Stimulated activated CD4-positive, alpha-beta T cell treated with anti-CD3 and anti-CD28 coated beads, Interleukin-12 subunit alpha, Interleukin-12 subunit beta, amount 100 ng/mL, for 48 hours (primary cell): ENCODE measurements around the gene TMEM212.
"Not testable (repeated sequence)": the region's sequence is repeated elsewhere in the genome, so short reads cannot be mapped to it uniquely, and the experiment has no call there.

Experiments
- DNase-seq, 3 donors: peaks; one replicate each; pipeline ENCODE4 v3.0.0-alpha.2; 2020; ENCODE audit warnings: low read depth in 2 of 3, low spot score in 1 of 3

TMEM212 gene

DNA sequence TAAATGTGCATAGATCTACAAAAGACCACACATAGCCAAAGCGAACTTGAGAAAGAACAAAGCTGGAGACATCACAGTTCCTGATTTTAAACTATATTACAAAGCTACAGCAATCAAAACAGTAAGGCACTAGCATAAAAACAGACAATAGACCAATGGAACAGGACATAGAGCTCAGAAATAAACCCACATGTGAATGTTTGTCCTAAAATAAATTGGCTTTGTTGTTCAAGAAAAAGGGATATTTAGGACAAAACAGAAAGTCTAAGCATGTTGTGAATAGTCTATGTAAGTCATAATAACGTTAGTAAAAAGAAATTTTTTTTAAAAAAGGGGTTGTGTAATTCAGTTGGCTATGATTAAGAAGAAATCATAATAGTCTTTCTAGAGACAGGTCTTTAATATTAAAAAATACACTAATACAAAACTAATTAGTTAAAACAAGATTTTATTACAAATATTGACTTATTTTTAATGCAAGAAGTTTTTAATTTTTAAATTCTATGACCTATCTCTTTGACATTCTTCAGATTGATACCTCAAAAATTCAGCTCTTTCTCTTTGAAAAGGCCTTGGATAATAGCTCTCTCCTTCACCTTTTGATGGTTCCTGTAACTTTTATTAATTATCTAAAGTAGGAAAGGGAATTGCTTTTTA, 11.6 kb downstream of the TMEM212 start:
- DNase-seq: no peak

GRCh38 chr3:171858770-171859169, 15.6 kb downstream of the TMEM212 start:
- not testable (repeated sequence) for DNase-seq

GRCh38 chr3:171860830-171861535, 17.8 kb downstream of the TMEM212 start:
- no peak for DNase-seq

DNA sequence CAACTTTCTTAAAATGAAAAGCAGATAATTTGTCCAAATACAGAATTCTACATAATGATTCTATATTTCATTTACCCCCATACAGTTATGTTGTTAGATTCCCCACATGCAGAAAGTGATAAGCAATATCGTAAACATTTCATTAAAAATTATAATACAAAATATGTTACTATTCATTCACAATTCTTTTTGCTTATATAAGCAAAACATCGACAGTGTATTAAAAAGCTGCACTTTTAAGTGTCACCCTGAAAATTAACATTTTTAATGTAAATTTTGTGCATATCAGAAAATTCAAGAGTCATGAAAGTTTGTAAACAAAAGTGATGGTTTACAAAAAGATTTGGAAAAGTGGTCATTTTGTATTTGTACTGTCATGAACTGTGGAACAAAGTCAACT, 19.2 kb downstream of the TMEM212 start:
- no peak for DNase-seq

GRCh38 chr3:171862993-171863521, 19.9 kb downstream of the TMEM212 start:
- DNase-seq: no peak

DNA sequence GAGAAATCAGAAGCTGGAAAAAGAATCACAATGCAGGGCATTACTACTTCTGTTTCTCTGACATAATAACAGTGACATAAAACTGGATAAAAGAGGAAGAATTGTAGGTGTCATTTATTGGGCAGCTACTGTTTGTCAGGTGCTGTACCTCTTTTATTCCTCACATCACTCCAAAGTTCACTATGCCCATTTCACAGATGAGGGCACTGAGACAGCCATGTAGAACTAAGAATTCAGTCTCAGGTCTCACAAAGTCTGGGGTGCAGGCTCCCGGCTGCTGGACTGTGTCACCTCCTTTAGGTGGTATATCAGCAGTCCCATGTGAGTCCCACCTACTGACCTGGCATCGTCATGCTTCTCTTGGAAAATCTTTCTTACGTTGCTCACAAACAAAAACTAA, 20.8 kb downstream of the TMEM212 start:
- no peak for DNase-seq

DNA sequence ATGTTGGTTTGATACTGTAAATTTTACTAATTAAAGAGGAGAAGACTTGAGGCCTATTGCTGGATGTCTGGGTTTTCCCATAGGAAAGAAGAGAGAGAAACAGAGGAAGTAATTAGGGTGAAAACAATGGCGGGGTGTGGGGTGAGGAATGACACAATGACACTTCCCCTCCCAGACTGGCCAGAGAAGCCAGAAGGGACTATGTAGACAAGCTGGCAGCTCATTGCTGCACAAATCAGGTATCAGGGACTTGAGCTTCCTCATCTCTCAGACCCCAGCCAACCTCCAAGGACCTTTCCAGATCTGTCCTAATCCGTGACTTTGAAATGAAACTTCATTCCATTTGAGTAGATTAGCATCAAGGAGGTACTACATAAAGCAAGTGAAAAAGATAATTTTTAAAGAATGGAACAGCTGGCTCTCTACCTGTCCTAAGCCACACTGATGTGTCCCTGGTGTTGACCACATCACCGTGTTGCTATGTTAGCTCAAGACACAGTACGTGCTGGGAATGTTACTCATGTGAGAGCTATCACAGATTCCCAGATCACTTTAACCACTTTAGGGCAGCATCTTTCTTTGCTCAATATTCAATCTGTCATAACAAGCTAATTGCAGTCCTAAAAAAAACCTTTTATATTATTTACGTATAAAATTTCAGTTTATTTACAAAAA, 22.2 kb downstream of the TMEM212 start:
- no peak for DNase-seq

GRCh38 chr3:171867981-171868380, 24.8 kb downstream of the TMEM212 start:
- DNase-seq: peak in 1 of 3 donors; percentile 14

GRCh38 chr3:171871392-171872274, 28.5 kb downstream of the TMEM212 start:
- DNase-seq: no peak

- DNase-seq: no peak
Observed at GRCh38 chr3:171873580-171873979, 30.4 kb downstream of the TMEM212 start.

DNA sequence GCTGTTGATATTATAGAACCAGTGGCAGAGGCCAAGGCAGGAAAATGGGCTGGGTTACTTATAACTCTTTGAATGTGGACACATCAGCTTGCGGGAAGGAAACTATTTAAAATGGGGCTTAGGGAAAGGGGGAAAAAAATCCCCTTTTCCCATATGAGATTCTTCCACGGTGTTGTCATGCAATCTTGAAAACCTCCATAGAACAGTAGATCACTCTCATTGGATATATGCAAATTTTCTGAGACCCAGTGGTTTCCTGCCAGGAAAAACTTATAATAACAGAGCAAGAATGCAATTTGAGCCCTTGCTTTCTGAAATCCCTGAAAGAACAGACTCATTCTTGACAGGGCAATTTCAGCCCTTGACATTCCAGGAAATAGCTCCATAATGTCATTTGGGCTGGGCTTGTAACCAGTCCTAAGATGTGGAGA, 31.1 kb downstream of the TMEM212 start:
- DNase-seq: no peak

GRCh38 chr3:171874879-171875278, 31.7 kb downstream of the TMEM212 start:
- no peak for DNase-seq

DNA sequence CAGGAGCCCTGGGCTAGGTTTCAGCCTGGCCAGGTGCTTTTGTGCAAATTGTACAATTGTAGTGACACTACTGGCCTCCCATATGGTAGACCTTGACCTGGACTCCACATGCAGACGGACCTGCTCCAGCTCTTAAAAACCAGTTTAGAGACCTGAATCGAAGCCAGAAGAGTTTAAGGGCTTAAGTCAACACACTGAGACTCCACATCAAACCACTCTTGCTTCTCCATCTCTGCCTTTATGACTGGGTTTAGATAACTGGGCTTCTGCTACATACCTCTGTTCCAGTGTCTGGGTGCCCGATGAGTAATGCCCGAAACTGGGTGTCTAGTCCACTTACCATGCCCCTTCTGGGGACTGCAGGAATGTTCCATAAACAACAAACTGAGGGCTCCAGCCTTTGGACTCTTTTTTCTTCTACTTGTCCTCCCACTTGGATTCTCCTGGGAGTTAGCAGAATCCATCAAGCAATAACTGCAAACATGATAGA, 32.8 kb downstream of the TMEM212 start:
- DNase-seq: peak in 1 of 3 donors; percentile 7

GRCh38 chr3:171876680-171877147, 33.6 kb downstream of the TMEM212 start:
- no peak for DNase-seq

GRCh38 chr3:171878461-171879225, 35.5 kb downstream of the TMEM212 start:
- DNase-seq: no peak

GRCh38 chr3:171879472-171879871, 36.3 kb downstream of the TMEM212 start:
- DNase-seq: no peak

- no peak for DNase-seq
Observed at GRCh38 chr3:171880101-171880870, 37.1 kb downstream of the TMEM212 start.

DNA sequence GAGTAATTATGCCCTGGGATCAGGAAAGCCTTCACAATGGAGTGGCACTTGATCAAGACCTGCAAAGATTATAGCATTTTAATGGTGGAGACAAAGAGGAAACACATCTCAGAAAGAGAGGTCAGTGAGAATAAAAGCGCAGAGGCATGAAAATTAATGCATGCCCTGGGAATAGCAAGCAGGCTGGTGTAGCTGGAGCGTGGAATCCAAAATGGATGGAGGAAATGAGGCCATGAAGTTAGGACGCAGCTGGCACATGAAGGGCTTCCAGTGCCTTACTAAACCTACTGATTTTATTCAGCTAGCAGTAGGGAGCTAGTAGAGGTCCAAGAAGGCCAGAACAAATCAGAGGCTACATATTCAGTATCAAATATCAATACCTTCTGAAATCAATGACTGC, 38.1 kb downstream of the TMEM212 start:
- no peak for DNase-seq

- no peak for DNase-seq
Observed at GRCh38 chr3:171883257-171883892, 40.2 kb downstream of the TMEM212 start.
